Measurements from ENCODE around the gene MSRB1. TPM values are rescaled to one million over a fixed set of nuclear protein-coding genes. Genes with fewer than 3 reads are reported as not detected.

MSRB1 gene
- total and polyA plus RNA-seq, 2 of the 8 experiments (the other 6 are each of a cell fraction or from before 2014, with no cell fraction given) = 28.2 to 51.4 TPM

- TF ChIP-seq CTCF (IDR thresholded peaks at IDR 0.05; ENCODE audit: control extremely low read depth in 1 of 3, insufficient read depth in 1 of 3, low read depth in 1 of 3, low read length in 3 of 3) (0 out of 4 replicates have a peak, but pooled peaks of 1 of the 3 experiments have one; percentile 14), JUN (IDR thresholded peaks at IDR 0.05; ENCODE audit: low read depth, low read length) (no peak), SP4 (IDR thresholded peaks at IDR 0.05; ENCODE audit: low read length) (no peak), CHD2 (IDR thresholded peaks at IDR 0.05; ENCODE audit: low read length) (peak; percentile 74), NANOG (IDR thresholded peaks at IDR 0.05; ENCODE audit: insufficient read depth, low read depth, low read length, poor library complexity, severe bottlenecking) (no peak), CHD7 (IDR thresholded peaks at IDR 0.05; ENCODE audit: insufficient replicate concordance, low read length) (no peak), KDM5A (IDR thresholded peaks at IDR 0.05; ENCODE audit: low read length) (peak; percentile 96), CBX5 (IDR thresholded peaks at IDR 0.05; ENCODE audit: low read depth, low read length) (no peak)
Measured at GRCh38 chr16:1971796-1972489, 28.9 kb upstream of the MSRB1 start, which contains the start of gene TBL3 (continued).

Measured in H1 (cell line).